Coronary artery (tissue), 2 donors: Measurements from ENCODE around the gene TMEM39B.

ENCODE experiments used
- DNase-seq: peaks from one replicate; pipeline ENCODE4 v3.0.0-alpha.2; 2017; ENCODE audit warnings: low spot score
- H3K27ac ChIP-seq, 2 donors: fragments of 200-600 bp; sonication (generic); one replicate each; pipeline ENCODE4 v1.5.1; 2016 to 2019
- H3K4me3 ChIP-seq: fragments of 200-600 bp; sonication (generic); 2 replicates; pipeline ENCODE4 v1.5.1; 2016; ENCODE audit warnings: mild to moderate bottlenecking, moderate library complexity
- CTCF ChIP-seq: fragments of 200-600 bp; sonication (generic); IDR thresholded peaks from one replicate; pipeline ENCODE4 v1.5.1; 2019; ENCODE audit warnings: antibody characterized with exemption

Gene TMEM39B

GRCh38 chr1:32066489-32066873 is 6.3 kb upstream of the TMEM39B start:
- DNase-seq, result peak; percentile 85
- no peak for TF ChIP-seq CTCF
- H3K27ac ChIP-seq, result peak overlapping the region; percentile 26 to 54
- H3K4me3 ChIP-seq, result no peak overlapping the region

- no peak for TF ChIP-seq CTCF
- Histone ChIP-seq H3K4me3 (no peak overlapping the region), H3K27ac (no peak overlapping the region)
- no peak for DNase-seq
Measured at GRCh38 chr1:32068957-32069588, 3.7 kb upstream of the TMEM39B start.

- peak overlapping the region; percentile 91 to 98 for H3K27ac ChIP-seq
- TF ChIP-seq CTCF, result no peak
- DNase-seq, result no peak
- H3K4me3 ChIP-seq, result peak overlapping the region; percentile 91
Measured at GRCh38 chr1:32071758-32072621, 749 bp upstream of the TMEM39B start.

- no peak for TF ChIP-seq CTCF
- peak; percentile 91 for DNase-seq
- H3K27ac ChIP-seq, result peak overlapping the region; percentile 91 to 98
- peak overlapping the region; percentile 91 for H3K4me3 ChIP-seq
Measured at GRCh38 chr1:32073299-32074229, 825 bp downstream of the TMEM39B start.

- no peak overlapping the region for H3K27ac ChIP-seq
- TF ChIP-seq CTCF, result no peak
- DNase-seq, result no peak
Measured at GRCh38 chr1:32074841-32075240, 2.1 kb downstream of the TMEM39B start.

GRCh38 chr1:32077451-32077850 is 4.7 kb downstream of the TMEM39B start:
- Histone ChIP-seq H3K4me3 (no peak overlapping the region), H3K27ac (no peak overlapping the region)
- TF ChIP-seq CTCF, result no peak
- no peak for DNase-seq

More at GRCh38 chr1:32074841-32075240, 2.1 kb downstream of the TMEM39B start:
- H3K4me3 ChIP-seq, result no peak overlapping the region
